HEK293 (cell line): Measurements from ENCODE around the gene IFNL4.

Experiments used
- CTCF ChIA-PET: fragments of 350-600 bp; formaldehyde crosslinking; extraction: SDS; loops from one replicate; lab custom pipeline; 2021; ENCODE audit warnings: antibody characterized with exemption; lab: Yijun Ruan, JAX
- POLR2A ChIA-PET: fragments of 300-600 bp; formaldehyde crosslinking; extraction: SDS; loops from one replicate; lab custom pipeline; 2020; ENCODE audit warnings: antibody characterized with exemption, inconsistent platforms; lab: Yijun Ruan, JAX
- H3K27ac ChIP-seq: fragments of 200-500 bp; sonication (Bioruptor generic); 2 replicates; pipeline ENCODE4 v1.5.1; 2014; ENCODE audit warnings: low read depth, low read length, control low read depth, inconsistent platforms; ENCODE audit errors: extremely low read depth
- H3K36me3 ChIP-seq, 2 experiments: fragments of 200-500 bp in 1 of 2; sonication (Bioruptor generic) in 1 of 2; 1 replicate in 1 of 2; 2 replicates in 1 of 2; pipeline ENCODE4 v1.5.1; 2014 to 2017; ENCODE audit warnings: inconsistent platforms in 2 of 2, low read length in 2 of 2; ENCODE audit not compliant: control insufficient read depth in 2 of 2, insufficient read depth in 1 of 2
- H3K4me1 ChIP-seq: fragments of 200-500 bp; sonication (Bioruptor generic); 2 replicates; pipeline ENCODE4 v1.5.1; 2014; ENCODE audit warnings: mild to moderate bottlenecking, low read length, inconsistent platforms; ENCODE audit not compliant: control insufficient read depth, insufficient read depth
- H3K4me3 ChIP-seq: 2 replicates; pipeline ENCODE4 v1.5.1; 2011; ENCODE audit warnings: low read depth, mild to moderate bottlenecking, control low read depth, low read length, moderate library complexity
- H3K9me3 ChIP-seq: fragments of 200-500 bp; sonication (Bioruptor generic); 2 replicates; pipeline ENCODE4 v1.5.1; 2014; ENCODE audit warnings: low read depth, low read length, inconsistent platforms; ENCODE audit not compliant: control insufficient read depth, insufficient read depth
- BCL11A ChIP-seq: fragments of 450-650 bp; formaldehyde crosslinking; IDR thresholded peaks from 2 replicates; pipeline ENCODE4 v1.5.1; 2016; ENCODE audit warnings: low read depth, missing biosample characterization, missing genetic modification characterization
- KLF1 ChIP-seq: fragments of 450-650 bp; formaldehyde crosslinking; IDR thresholded peaks from 2 replicates; pipeline ENCODE4 v1.5.1; 2016; ENCODE audit warnings: missing biosample characterization, missing genetic modification characterization
- SP7 ChIP-seq: fragments of 450-650 bp; formaldehyde crosslinking; IDR thresholded peaks from 2 replicates; pipeline ENCODE4 v1.5.1; 2016; ENCODE audit warnings: missing biosample characterization, missing genetic modification characterization
- ZBTB49 ChIP-seq: fragments of 450-650 bp; formaldehyde crosslinking; IDR thresholded peaks from 2 replicates; pipeline ENCODE4 v1.5.1; 2016; ENCODE audit warnings: missing biosample characterization, missing genetic modification characterization, low read depth
- ZFHX2 ChIP-seq: fragments of 450-650 bp; formaldehyde crosslinking; conservative IDR thresholded peaks from 2 replicates; pipeline ENCODE4 v1.5.1; 2016; ENCODE audit warnings: missing biosample characterization, missing genetic modification characterization
- ZFP41 ChIP-seq: fragments of 450-650 bp; formaldehyde crosslinking; IDR thresholded peaks from 2 replicates; pipeline ENCODE4 v1.5.1; 2016; ENCODE audit warnings: missing biosample characterization, missing genetic modification characterization, borderline replicate concordance
- ZNF18 ChIP-seq: fragments of 450-650 bp; formaldehyde crosslinking; IDR thresholded peaks from 2 replicates; pipeline ENCODE4 v1.5.1; 2016; ENCODE audit warnings: missing biosample characterization, missing genetic modification characterization
- ZNF354C ChIP-seq: fragments of 450-650 bp; formaldehyde crosslinking; IDR thresholded peaks from 2 replicates; pipeline ENCODE4 v1.5.1; 2016; ENCODE audit warnings: missing biosample characterization, missing genetic modification characterization, low read depth, borderline replicate concordance
- ZNF391 ChIP-seq: fragments of 450-650 bp; formaldehyde crosslinking; IDR thresholded peaks from 2 replicates; pipeline ENCODE4 v1.5.1; 2016; ENCODE audit warnings: low read depth, missing biosample characterization, missing genetic modification characterization, borderline replicate concordance
- ZNF398 ChIP-seq: fragments of 450-650 bp; formaldehyde crosslinking; IDR thresholded peaks from 2 replicates; pipeline ENCODE4 v1.5.1; 2017; ENCODE audit warnings: missing biosample characterization, missing genetic modification characterization
- ZNF529 ChIP-seq: fragments of 450-650 bp; formaldehyde crosslinking; IDR thresholded peaks from 2 replicates; pipeline ENCODE4 v1.5.1; 2017; ENCODE audit warnings: missing genetic modification characterization, missing biosample characterization; ENCODE audit not compliant: insufficient replicate concordance
- ZNF654 ChIP-seq: fragments of 450-650 bp; formaldehyde crosslinking; IDR thresholded peaks from 2 replicates; pipeline ENCODE4 v1.5.1; 2016; ENCODE audit warnings: low read depth, missing biosample characterization, missing genetic modification characterization

The IFNL4 gene

GRCh38 chr19:39254531-39255345, 6.1 kb upstream of the IFNL4 start:
- H3K4me1 ChIP-seq, result peaks cover 2% of the 10 kb centered on the region; the same call in 1 of the 2 replicates
- CTCF ChIA-PET, result interaction anchor here (0.6 to 1.5 kb wide), 4 partner anchors 57 to 132 kb away, joined by 3 to 4 read pairs (median 4); partner anchors contain the start of gene SAMD4B
- TF ChIP-seq KLF1 (tag by site-specific recombination), result peak; percentile 43; the same call in 1 of the 2 replicates
- TF ChIP-seq ZNF398, result no peak
- TF ChIP-seq ZFHX2, result 0 out of 2 replicates have a peak, but pooled peaks have one; percentile 5
- no peak for TF ChIP-seq ZNF391 (tag by site-specific recombination)
- no peak overlapping the region for H3K27ac ChIP-seq
- H3K36me3 ChIP-seq, result no peaks in the 10 kb centered on the region
- POLR2A ChIA-PET, result interaction anchor here (0.6 kb wide), 2 partner anchors 45 to 770 kb away, joined by 3 to 4 read pairs; no protein-coding TSS in a partner anchor
- H3K9me3 ChIP-seq, result no peaks in the 10 kb centered on the region
- H3K4me3 ChIP-seq, result no peak overlapping the region

DNA sequence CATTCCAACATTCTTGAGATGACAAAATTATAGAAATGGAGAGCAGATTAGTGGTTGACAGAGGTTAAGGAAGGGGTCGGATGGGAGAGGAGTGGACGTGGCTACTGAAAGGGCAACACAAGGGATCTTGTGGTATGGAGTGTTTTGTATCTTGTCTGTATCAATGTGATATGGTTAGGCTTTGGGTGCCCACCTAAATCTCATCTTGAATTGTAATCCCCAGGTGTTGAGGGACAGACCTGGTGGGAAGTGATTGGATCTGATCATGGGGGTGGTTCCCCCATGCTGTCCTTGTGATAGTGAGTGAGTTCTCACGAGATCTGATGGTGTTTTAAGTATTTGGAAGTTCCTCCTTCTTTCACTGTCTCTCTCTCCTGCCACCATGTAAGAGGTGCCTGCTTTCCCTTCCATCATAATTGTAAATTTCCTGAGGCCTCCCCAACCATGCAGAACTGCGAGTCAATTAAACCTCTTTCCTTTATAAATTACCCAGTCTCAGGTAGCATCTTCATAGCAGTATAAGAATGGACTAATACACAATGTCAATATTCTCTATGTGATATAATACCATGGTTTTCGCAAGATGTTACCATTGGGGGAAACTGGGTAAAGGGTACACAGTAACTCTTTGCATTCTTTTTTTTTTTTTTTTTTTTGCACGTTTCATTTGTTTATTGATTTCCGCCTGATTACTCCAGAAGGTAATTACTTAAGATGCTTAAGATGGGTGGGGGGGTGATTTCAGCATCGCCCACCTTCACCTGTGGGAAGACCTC, 4.9 kb upstream of the IFNL4 start:
- Histone ChIP-seq H3K27ac (no peak overlapping the region), H3K4me1 (peaks cover 2% of the 10 kb centered on the region; the same call in 1 of the 2 replicates), H3K36me3 (no peaks in the 10 kb centered on the region), H3K9me3 (no peaks in the 10 kb centered on the region), H3K4me3 (no peak overlapping the region)
- ChIA-PET POLR2A (no interaction called here), CTCF (interaction anchor here (0.7 to 1.5 kb wide), 3 partner anchors 16 to 69 kb away, joined by 3 to 4 read pairs (median 4); no protein-coding TSS in a partner anchor)
- TF ChIP-seq ZNF18 (tag by site-specific recombination), result no peak
- TF ChIP-seq ZFP41 (tag by site-specific recombination), result no peak
- TF ChIP-seq ZNF654, result no peak
- peak; percentile 100 for TF ChIP-seq ZNF529 (tag by site-specific recombination)
- TF ChIP-seq, all 188 proteins: peak for 1

DNA sequence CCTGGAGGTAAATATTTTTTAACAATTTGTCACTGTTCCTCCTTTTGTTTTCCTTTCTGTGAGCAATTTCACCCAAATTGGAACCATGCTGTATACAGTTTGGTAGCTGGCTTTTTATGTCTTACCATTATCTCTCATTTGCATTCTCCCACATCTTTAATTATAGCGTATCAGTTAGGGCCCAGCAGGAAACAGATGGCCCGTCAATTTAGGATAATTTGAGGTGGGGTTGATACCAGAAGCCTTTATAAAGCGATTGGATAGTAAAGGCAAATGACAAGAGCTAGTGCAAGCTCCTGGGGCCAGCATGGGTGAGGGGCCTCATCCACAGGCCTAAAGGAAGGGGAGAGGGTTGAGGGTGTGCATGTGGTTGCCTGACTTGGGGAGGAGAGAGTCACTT, 3.8 kb upstream of the IFNL4 start:
- H3K4me1 ChIP-seq, result peaks cover 2% of the 10 kb centered on the region; the same call in 1 of the 2 replicates
- ChIA-PET POLR2A (interaction anchor here (1.4 kb wide), 1 partner anchor 8 kb away, joined by 3 read pairs; no protein-coding TSS in a partner anchor), CTCF (interaction anchor here (0.6 to 1.4 kb wide), 6 partner anchors 10 to 142 kb away, joined by 3 to 4 read pairs (median 3); partner anchors contain the start of gene SAMD4B)
- H3K4me3 ChIP-seq, result no peak overlapping the region
- TF ChIP-seq ZNF354C (tag by site-specific recombination) (no peak), ZBTB49 (tag by site-specific recombination) (no peak), SP7 (peak; percentile 90), BCL11A (0 out of 2 replicates have a peak, but pooled peaks have one; percentile 18)
- no peaks in the 10 kb centered on the region for H3K9me3 ChIP-seq
- H3K27ac ChIP-seq, result no peak overlapping the region
- H3K36me3 ChIP-seq, result no peaks in the 10 kb centered on the region
